Caco-2 (cell line): ENCODE data around the gene CERS6. TPM values are rescaled to one million over a fixed set of nuclear protein-coding genes. Genes with fewer than 3 reads are reported as not detected.

Source experiments
- BruUV-seq: library from RNA; stranded (reverse); fragments of 400-500 nt; replicated peaks from 2 replicates; lab custom pipeline; 2021; lab: Mats Ljungman, UMichigan
- CTCF ChIA-PET: fragments of 300-600 bp; sonication (Branson Sonifier 250); formaldehyde crosslinking; loops from one replicate; lab custom pipeline; 2022; ENCODE audit warnings: antibody characterized with exemption; lab: Charles Lee
- POLR2A ChIA-PET: fragments of 300-600 bp; sonication (Branson Sonifier 250); formaldehyde crosslinking; loops from one replicate; lab custom pipeline; 2022; ENCODE audit warnings: antibody characterized with exemption; lab: Charles Lee
- DNase-seq, 2 experiments: peaks; one replicate each; pipeline versions ENCODE4 v3.0.0 to v3.0.0-alpha.2; 2020 to 2022
- H3K27me3 ChIP-seq: replicated peaks from 2 replicates; pipeline ENCODE4 v1.6.0; 2011; ENCODE audit warnings: low read length; ENCODE audit not compliant: control insufficient read depth, insufficient read depth
- H3K36me3 ChIP-seq: 2 replicates; pipeline ENCODE4 v1.5.1; 2011; ENCODE audit warnings: low read length; ENCODE audit not compliant: control insufficient read depth, insufficient read depth
- H3K4me1 ChIP-seq: fragments of 250-450 bp; sonication (Bioruptor Pico); 2 replicates; pipeline ENCODE4 v1.5.1; 2020; ENCODE audit warnings: mild to moderate bottlenecking
- H3K4me3 ChIP-seq: 2 replicates; pipeline ENCODE4 v1.5.1; 2011; ENCODE audit warnings: low read depth, mild to moderate bottlenecking, control low read depth, low read length
- H3K9me3 ChIP-seq: fragments of 250-450 bp; sonication (Bioruptor Pico); 2 replicates; pipeline ENCODE4 v1.5.1; 2020; ENCODE audit warnings: mild to moderate bottlenecking, moderate library complexity
- H3K27ac Mint-ChIP-seq: one replicate; pipeline ENCODE4 v1.8.0; 2022; ENCODE audit warnings: mixed read lengths; ENCODE audit not compliant: unreplicated experiment
- H3K27me3 Mint-ChIP-seq: one replicate; pipeline ENCODE4 v1.8.0; 2022; ENCODE audit warnings: mixed read lengths; ENCODE audit not compliant: insufficient read depth, unreplicated experiment
- H3K36me3 Mint-ChIP-seq: one replicate; pipeline ENCODE4 v1.8.0; 2022; ENCODE audit warnings: mild to moderate bottlenecking, mixed read lengths; ENCODE audit not compliant: insufficient read depth, unreplicated experiment
- H3K4me1 Mint-ChIP-seq: one replicate; pipeline ENCODE4 v1.8.0; 2022; ENCODE audit warnings: low read depth, mixed read lengths; ENCODE audit not compliant: unreplicated experiment
- H3K4me3 Mint-ChIP-seq: one replicate; pipeline ENCODE4 v1.8.0; 2022; ENCODE audit warnings: mild to moderate bottlenecking, moderate library complexity, mixed read lengths; ENCODE audit not compliant: unreplicated experiment
- H3K9me3 Mint-ChIP-seq: one replicate; pipeline ENCODE4 v1.8.0; 2022; ENCODE audit warnings: mixed read lengths; ENCODE audit not compliant: unreplicated experiment
- CTCF ChIP-seq, 2 experiments: fragments of 200-600 bp in 1 of 2; IDR thresholded peaks; 1 replicate in 1 of 2; 2 replicates in 1 of 2; pipeline versions ENCODE4 v1.5.1 to v1.8.0; 2011 to 2022; ENCODE audit warnings: antibody characterized with exemption in 1 of 2, control low read depth in 1 of 2, inconsistent platforms in 1 of 2, low read depth in 1 of 2, low read length in 1 of 2, mild to moderate bottlenecking in 1 of 2, moderate library complexity in 1 of 2; ENCODE audit not compliant: insufficient read depth in 1 of 2, severe bottlenecking in 1 of 2, unreplicated experiment in 1 of 2
- intact Hi-C: fragments of 100-400 bp; cut with micrococcal nuclease; formaldehyde crosslinking; loops from one replicate; pipeline ENCODE4 v1.10.0; 2022; ENCODE audit not compliant: unreplicated experiment
- total RNA-seq: library from RNA; stranded (reverse); gene quantifications from 2 replicates; pipeline ENCODE4 v1.2.3, GENCODE V29; 2022

Gene CERS6
- total RNA-seq, 1 experiment from 2014 or later = 32.7 TPM

- Histone ChIP-seq H3K4me3 (no peak overlapping the region), H3K27me3 (no peaks in the 10 kb centered on the region), H3K36me3 (no peaks in the 10 kb centered on the region), H3K9me3 (no peaks in the 10 kb centered on the region), H3K4me1 (peaks cover 3% of the 10 kb centered on the region; the same call in 1 of the 2 replicates)
- BruUV-seq = no TSS peak
- ChIA-PET POLR2A (no interaction called here), CTCF (no interaction called here)
- H3K27me3 Mint-ChIP-seq = no peaks in the 10 kb centered on the region
- intact Hi-C loops = no loop called here
- H3K4me3 Mint-ChIP-seq = no peak overlapping the region
- H3K27ac Mint-ChIP-seq = no peak overlapping the region
- no peak for TF ChIP-seq CTCF (IDR thresholded peaks at IDR 0.05; ENCODE audit: insufficient read depth in 1 of 2, low read depth in 1 of 2, low read length in 1 of 2, severe bottlenecking in 1 of 2, unreplicated experiment in 1 of 2)
- H3K36me3 Mint-ChIP-seq = no peaks in the 10 kb centered on the region
- peaks cover 8% of the 10 kb centered on the region for H3K4me1 Mint-ChIP-seq
- no peak for DNase-seq
- no peaks in the 10 kb centered on the region for H3K9me3 Mint-ChIP-seq
Measured at GRCh38 chr2:168428431-168428830, 27.6 kb upstream of the CERS6 start.

GRCh38 chr2:168429988-168430387 lies 26.1 kb upstream of the CERS6 start:
- H3K9me3 Mint-ChIP-seq = no peaks in the 10 kb centered on the region
- no peaks in the 10 kb centered on the region for H3K36me3 Mint-ChIP-seq
- ChIA-PET POLR2A (no interaction called here), CTCF (no interaction called here)
- H3K27me3 Mint-ChIP-seq = no peaks in the 10 kb centered on the region
- H3K4me1 Mint-ChIP-seq = peaks cover 8% of the 10 kb centered on the region
- Histone ChIP-seq H3K27me3 (no peaks in the 10 kb centered on the region), H3K9me3 (no peaks in the 10 kb centered on the region), H3K4me3 (no peak overlapping the region), H3K4me1 (peaks cover 3% of the 10 kb centered on the region; the same call in 1 of the 2 replicates), H3K36me3 (no peaks in the 10 kb centered on the region)
- no peak for TF ChIP-seq CTCF (IDR thresholded peaks at IDR 0.05; ENCODE audit: insufficient read depth in 1 of 2, low read depth in 1 of 2, low read length in 1 of 2, severe bottlenecking in 1 of 2, unreplicated experiment in 1 of 2)
- intact Hi-C loops = no loop called here
- H3K27ac Mint-ChIP-seq = no peak overlapping the region
- DNase-seq = no peak
- BruUV-seq = no TSS peak
- H3K4me3 Mint-ChIP-seq = no peak overlapping the region

GRCh38 chr2:168430431-168430830 lies 25.6 kb upstream of the CERS6 start:
- Histone ChIP-seq H3K4me1 (peaks cover 3% of the 10 kb centered on the region; the same call in 1 of the 2 replicates), H3K4me3 (no peak overlapping the region), H3K27me3 (no peaks in the 10 kb centered on the region), H3K36me3 (no peaks in the 10 kb centered on the region), H3K9me3 (no peaks in the 10 kb centered on the region)
- no TSS peak for BruUV-seq
- Mint-ChIP-seq H3K4me1 (peaks cover 8% of the 10 kb centered on the region), H3K4me3 (no peak overlapping the region), H3K27ac (no peak overlapping the region), H3K9me3 (no peaks in the 10 kb centered on the region), H3K36me3 (no peaks in the 10 kb centered on the region), H3K27me3 (no peaks in the 10 kb centered on the region)
- ChIA-PET CTCF (no interaction called here), POLR2A (no interaction called here)
- DNase-seq = no peak
- TF ChIP-seq CTCF (IDR thresholded peaks at IDR 0.05; ENCODE audit: insufficient read depth in 1 of 2, low read depth in 1 of 2, low read length in 1 of 2, severe bottlenecking in 1 of 2, unreplicated experiment in 1 of 2) = no peak
- intact Hi-C loops = no loop called here
